H1 (cell line): ENCODE measurements around the gene APOBEC2.

Source experiments
- ASH2L ChIP-seq: fragments of 200-600, 300-600 bp; sonication (generic); IDR thresholded peaks from one replicate; pipeline ENCODE4 v1.7.1; 2017; ENCODE audit warnings: low read length
- EZH2 ChIP-seq: fragments of 200-600 bp; sonication (generic); IDR thresholded peaks from 2 replicates; pipeline ENCODE4 v1.7.1; 2012; ENCODE audit warnings: low read depth, mild to moderate bottlenecking, moderate library complexity, low read length, inconsistent platforms; ENCODE audit not compliant: severe bottlenecking
- HDAC6 ChIP-seq: IDR thresholded peaks from one replicate; pipeline ENCODE4 v1.7.1; 2012; ENCODE audit warnings: low read depth, mild to moderate bottlenecking, inconsistent platforms, low read length, moderate library complexity
- POLR2A ChIP-seq, 2 experiments: IDR thresholded peaks; 1 replicate in 1 of 2; 2 replicates in 1 of 2; pipeline ENCODE4 v1.6.1; 2011; ENCODE audit warnings: low read depth in 2 of 2, low read length in 2 of 2, mild to moderate bottlenecking in 2 of 2; ENCODE audit errors: control extremely low read depth in 1 of 2
- POLR2AphosphoS5 ChIP-seq: IDR thresholded peaks from 2 replicates; pipeline ENCODE4 v1.6.1; 2011; ENCODE audit warnings: low read depth, low read length
- RAD21 ChIP-seq, 2 experiments: IDR thresholded peaks in 1 of 2; conservative IDR thresholded peaks in 1 of 2; 2 replicates each; pipeline ENCODE4 v1.6.1; 2011; ENCODE audit warnings: low read depth in 2 of 2, low read length in 2 of 2, improper control_type of control experiment in 1 of 2, inconsistent platforms in 1 of 2, mild to moderate bottlenecking in 1 of 2, moderate library complexity in 1 of 2
- RFX5 ChIP-seq: IDR thresholded peaks from 2 replicates; pipeline ENCODE4 v1.6.1; 2011; ENCODE audit warnings: low read depth, low read length, improper control_type of control experiment, borderline replicate concordance
- RNF2 ChIP-seq: fragments of 200-900, 300-1000 bp; sonication (generic); IDR thresholded peaks from 2 replicates; pipeline ENCODE4 v1.7.1; 2016; ENCODE audit warnings: borderline replicate concordance, low read depth, mild to moderate bottlenecking, antibody characterized with exemption, low read length; ENCODE audit not compliant: poor library complexity, severe bottlenecking; ENCODE audit errors: missing control alignments
- TCF12 ChIP-seq: IDR thresholded peaks from 2 replicates; pipeline ENCODE4 v1.6.1; 2011; ENCODE audit warnings: low read depth, mild to moderate bottlenecking, low read length
- TF ChIP-seq, protein P1 (sequence below), 3 experiments: IDR thresholded peaks; 1 replicate in 2 of 3; 2 replicates in 1 of 3; pipeline versions ENCODE4 v1.5.1 to v1.6.1; 2011; ENCODE audit warnings: low read length in 3 of 3, mild to moderate bottlenecking in 3 of 3, inconsistent platforms in 2 of 3, low read depth in 1 of 3, moderate library complexity in 1 of 3; ENCODE audit not compliant: insufficient read depth in 1 of 3; ENCODE audit errors: control extremely low read depth in 1 of 3

DNA sequence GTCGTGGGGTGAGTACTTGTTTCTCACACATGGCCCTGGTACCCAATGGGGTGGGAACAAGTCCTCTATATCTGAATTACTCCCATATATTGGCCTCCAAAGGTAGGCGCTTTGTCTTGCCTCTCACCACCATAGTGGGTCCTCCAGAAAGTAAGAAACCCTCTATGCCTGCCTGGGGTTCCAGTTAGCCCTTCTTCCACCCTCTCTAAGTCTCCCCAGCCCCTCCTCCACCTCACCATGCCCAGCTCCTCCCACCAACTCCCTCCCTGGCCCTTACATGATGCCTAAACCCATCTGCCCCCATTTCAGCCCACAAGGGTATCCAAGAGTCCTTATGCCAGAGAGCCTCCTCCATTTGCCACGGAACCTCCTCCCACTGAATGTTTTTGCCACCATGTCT is 9.9 kb upstream of the APOBEC2 start:
- TF ChIP-seq RFX5 (no peak), EZH2 (no peak), RAD21 (IDR thresholded peaks at IDR 0.05 in 1 of 2, conservative IDR thresholded peaks at IDR 0.05 in 1 of 2; ENCODE audit: low read depth in 2 of 2, low read length in 2 of 2) (no peak), TCF12 (no peak), HDAC6 (no peak), POLR2A (IDR thresholded peaks at IDR 0.05; ENCODE audit: control extremely low read depth in 1 of 2, low read depth in 2 of 2, low read length in 2 of 2) (no peak), RNF2 (no peak), POLR2AphosphoS5 (no peak), ASH2L (no peak)
- TF ChIP-seq, protein P1, sequence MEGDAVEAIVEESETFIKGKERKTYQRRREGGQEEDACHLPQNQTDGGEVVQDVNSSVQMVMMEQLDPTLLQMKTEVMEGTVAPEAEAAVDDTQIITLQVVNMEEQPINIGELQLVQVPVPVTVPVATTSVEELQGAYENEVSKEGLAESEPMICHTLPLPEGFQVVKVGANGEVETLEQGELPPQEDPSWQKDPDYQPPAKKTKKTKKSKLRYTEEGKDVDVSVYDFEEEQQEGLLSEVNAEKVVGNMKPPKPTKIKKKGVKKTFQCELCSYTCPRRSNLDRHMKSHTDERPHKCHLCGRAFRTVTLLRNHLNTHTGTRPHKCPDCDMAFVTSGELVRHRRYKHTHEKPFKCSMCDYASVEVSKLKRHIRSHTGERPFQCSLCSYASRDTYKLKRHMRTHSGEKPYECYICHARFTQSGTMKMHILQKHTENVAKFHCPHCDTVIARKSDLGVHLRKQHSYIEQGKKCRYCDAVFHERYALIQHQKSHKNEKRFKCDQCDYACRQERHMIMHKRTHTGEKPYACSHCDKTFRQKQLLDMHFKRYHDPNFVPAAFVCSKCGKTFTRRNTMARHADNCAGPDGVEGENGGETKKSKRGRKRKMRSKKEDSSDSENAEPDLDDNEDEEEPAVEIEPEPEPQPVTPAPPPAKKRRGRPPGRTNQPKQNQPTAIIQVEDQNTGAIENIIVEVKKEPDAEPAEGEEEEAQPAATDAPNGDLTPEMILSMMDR (IDR thresholded peaks at IDR 0.05; ENCODE audit: control extremely low read depth in 1 of 3, insufficient read depth in 1 of 3, low read depth in 1 of 3, low read length in 3 of 3): no peak
